Stomach (tissue), 9 donors: Measurements from ENCODE around the gene ACTG1. TPM values are rescaled to one million over a fixed set of nuclear protein-coding genes. Genes with fewer than 3 reads are reported as not detected.

Experiments
- DNase-seq, 2 donors: peaks; one replicate each; pipeline versions ENCODE4 v3.0.0 to v3.0.0-alpha.2; 2013 to 2019
- H3K27ac ChIP-seq, 5 donors: fragments of 200-600 bp in 4 of 5; sonication (generic) in 4 of 5; one replicate each; pipeline ENCODE4 v1.5.1; 2013 to 2019; ENCODE audit warnings: mild to moderate bottlenecking in 1 of 5, moderate library complexity in 1 of 5
- H3K27me3 ChIP-seq, 3 donors: fragments of 200-600 bp; sonication (generic); one replicate each; pipeline ENCODE4 v1.5.1; 2017 to 2019; ENCODE audit warnings: mixed run types in 1 of 3
- H3K36me3 ChIP-seq, 4 donors: fragments of 200-600 bp; sonication (generic); 1 replicate in 3 of 4; 2 replicates in 1 of 4; pipeline ENCODE4 v1.5.1; 2016 to 2019
- H3K4me1 ChIP-seq, 4 donors: fragments of 200-600 bp; sonication (generic); one replicate each; pipeline ENCODE4 v1.5.1; 2016 to 2019
- H3K4me3 ChIP-seq, 4 donors: fragments of 200-600 bp; sonication (generic) in 3 of 4; one replicate each; pipeline ENCODE4 v1.5.1; 2016 to 2019; ENCODE audit warnings: mild to moderate bottlenecking in 1 of 4
- H3K9me3 ChIP-seq, 4 donors: fragments of 200-600 bp; sonication (generic); one replicate each; pipeline ENCODE4 v1.5.1; 2016 to 2019
- CTCF ChIP-seq, 7 experiments: fragments of 450-650 bp in 4 of 7; fragments of 200-600 bp in 3 of 7; sonication (generic) in 3 of 7; IDR thresholded peaks; one replicate each; pipeline ENCODE4 v1.5.1; 2016 to 2019; ENCODE audit warnings: antibody characterized with exemption in 7 of 7, control low read depth in 2 of 7, mild to moderate bottlenecking in 1 of 7
- EP300 ChIP-seq: sonication (generic); formaldehyde crosslinking; IDR thresholded peaks from one replicate; pipeline ENCODE4 v1.6.1; 2017; ENCODE audit warnings: antibody characterized with exemption
- POLR2A ChIP-seq, 4 donors: fragments of 450-650 bp; IDR thresholded peaks; one replicate each; pipeline ENCODE4 v1.6.1; 2016; ENCODE audit warnings: antibody characterized with exemption in 4 of 4, control low read depth in 2 of 4, mild to moderate bottlenecking in 1 of 4, moderate library complexity in 1 of 4
- POLR2AphosphoS5 ChIP-seq, 3 donors: sonication (generic); formaldehyde crosslinking; IDR thresholded peaks; one replicate each; pipeline ENCODE4 v1.6.1; 2016; ENCODE audit warnings: antibody characterized with exemption in 3 of 3
- WGBS, 5 donors: extraction: QIAGEN DNeasy Blood & Tissue Kit in 3 of 5; methylation state at CpG; one replicate each; pipeline versions ENCODE4 v1.1.5 to v1.1.7; 2013 to 2018; 5-methylcytosine and 5-hydroxymethylcytosine counted together
- intact Hi-C: fragments of 100-400 bp; cut with DNase I; formaldehyde crosslinking; loops from one replicate; pipeline ENCODE4 v1.15.1; 2023; ENCODE audit warnings: low total_unique reads
- polyA plus RNA-seq, 3 donors: library from polyadenylated mRNA; stranded (reverse); fragments of 200-250 nt; gene quantifications; one replicate each; pipeline ENCODE4 v1.2.3, GENCODE V29; 2013
- total RNA-seq, 5 donors: library from RNA; depleted of rRNA; stranded (reverse); fragments of >200 nt; gene quantifications; one replicate each; pipeline versions ENCODE4 v1.1.0 to v1.2.3, GENCODE V29; 2014 to 2016
- donor health status: healthy with polysubstance abuse.
- donor health status: Bipolar disorder and iron deficiency.
- donor health status: healthy.

The ACTG1 gene
- total and polyA plus RNA-seq, 8 donors, result 978 to 2,952 (median 1,922) TPM

- Histone ChIP-seq H3K27me3 (peaks cover 8 to 54% (median 33%) of the 10 kb centered on the region in 3 donors), H3K27ac (no peak overlapping the region), H3K36me3 (no peaks in the 10 kb centered on the region), H3K9me3 (no peaks in the 10 kb centered on the region), H3K4me1 (peaks cover 24 to 47% (median 46%) of the 10 kb centered on the region in 4 donors), H3K4me3 (no peak overlapping the region)
- TF ChIP-seq EP300, result no peak
- no peak for TF ChIP-seq POLR2A (IDR thresholded peaks at IDR 0.05)
- no peak for TF ChIP-seq CTCF (IDR thresholded peaks at IDR 0.05)
- TF ChIP-seq POLR2AphosphoS5 (IDR thresholded peaks at IDR 0.05), result no peak
- intact Hi-C loops, result no loop called here
- 63 to 80% (median 68%) methylated on average over 13 to 26 of the region's 26 CpGs for WGBS, 5 donors
- peak in 1 of 2 donors; percentile 84 for DNase-seq
Measured at GRCh38 chr17:81522491-81523401, 10.1 kb upstream of the ACTG1 start.

DNA sequence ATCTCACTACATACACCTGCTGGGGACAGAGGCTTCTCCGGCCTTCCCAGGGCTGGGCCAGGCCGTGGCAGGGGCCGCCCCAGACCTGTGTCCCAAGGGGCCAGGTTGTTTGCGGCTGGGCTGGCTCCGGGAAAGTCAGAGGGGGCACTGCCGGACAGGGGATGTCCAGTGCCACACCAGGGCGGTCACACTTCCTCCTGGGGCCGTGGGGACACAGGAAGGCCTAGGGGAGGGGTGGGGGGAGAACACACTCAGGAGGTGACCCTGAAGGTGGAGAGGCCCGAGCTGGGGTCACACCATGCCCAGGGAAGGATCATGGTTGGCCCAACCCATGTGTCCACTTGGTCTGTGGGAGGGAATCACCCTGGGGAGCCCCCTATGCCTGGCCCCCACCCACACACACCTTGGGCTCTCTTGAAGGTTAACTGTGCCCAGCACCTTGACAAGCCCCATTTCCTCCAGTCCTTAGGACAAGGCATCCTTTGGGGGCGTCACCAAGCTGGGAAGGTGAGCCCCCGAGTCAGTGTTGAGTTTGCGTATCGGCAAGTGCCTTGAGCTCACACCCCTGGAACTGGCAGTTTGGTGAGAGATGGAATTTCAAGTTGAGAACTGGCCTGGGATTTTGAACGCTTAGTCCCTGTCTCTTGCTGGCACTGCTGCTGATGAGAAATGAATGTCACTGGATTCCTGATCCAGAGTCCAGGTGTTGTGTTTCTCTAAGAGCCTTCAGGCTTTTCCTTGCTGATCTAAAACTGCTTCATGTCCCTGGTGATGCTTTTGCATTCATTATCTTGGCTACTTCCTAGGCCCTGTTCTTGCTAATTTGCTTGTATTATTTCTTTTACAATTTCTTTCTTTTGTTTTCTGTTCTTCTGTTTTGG, 7.7 kb upstream of the ACTG1 start:
- no peak for DNase-seq
- H3K4me1 ChIP-seq, result peaks cover 41 to 65% (median 63%) of the 10 kb centered on the region in 4 donors
- intact Hi-C loops, result no loop called here
- WGBS, 5 donors, result 55 to 75% (median 69%) methylated on average over 7 to 14 of the region's 14 CpGs
- H3K27ac ChIP-seq, result peak overlapping the region; percentile 85 to 100 (median 100)
- no peaks in the 10 kb centered on the region for H3K36me3 ChIP-seq
- H3K9me3 ChIP-seq, result no peaks in the 10 kb centered on the region
- peaks cover 0 to 29% (median 21%) of the 10 kb centered on the region in 3 donors for H3K27me3 ChIP-seq
- peak overlapping the region in 3 of 4 donors; percentile 50 to 90 (median 75) for H3K4me3 ChIP-seq
- TF ChIP-seq EP300, result no peak
- no peak for TF ChIP-seq POLR2AphosphoS5 (IDR thresholded peaks at IDR 0.05)
- TF ChIP-seq CTCF (IDR thresholded peaks at IDR 0.05), result no peak
- TF ChIP-seq POLR2A (IDR thresholded peaks at IDR 0.05), result no peak

GRCh38 chr17:81519284-81520020, 6.9 kb upstream of the ACTG1 start:
- Histone ChIP-seq H3K27ac (peak overlapping the region; percentile 85 to 100 (median 100)), H3K27me3 (peaks cover 0 to 21% (median 17%) of the 10 kb centered on the region in 3 donors), H3K4me1 (peaks cover 41 to 65% (median 64%) of the 10 kb centered on the region in 4 donors), H3K36me3 (no peaks in the 10 kb centered on the region), H3K4me3 (peak overlapping the region; percentile 42 to 90 (median 62)), H3K9me3 (no peaks in the 10 kb centered on the region)
- WGBS, 5 donors, result 3 to 10% (median 6%) methylated on average over 15 to 61 of the region's 61 CpGs
- TF ChIP-seq POLR2A (IDR thresholded peaks at IDR 0.05) (no peak), CTCF (IDR thresholded peaks at IDR 0.05) (peak in 5 of 7 experiments; percentile 51 to 86 (median 57)), POLR2AphosphoS5 (IDR thresholded peaks at IDR 0.05) (peak in 2 of 3 donors; percentile 44 to 76), EP300 (no peak)
- intact Hi-C loops, result no loop called here
- peak; percentile 81 to 94 for DNase-seq
